ENCODE data around the gene GALR3. TPM values are rescaled to one million over a fixed set of nuclear protein-coding genes. Genes with fewer than 3 reads are reported as not detected.

The GALR3 gene
- total and polyA plus RNA-seq, 5 donors = not detected

DNA sequence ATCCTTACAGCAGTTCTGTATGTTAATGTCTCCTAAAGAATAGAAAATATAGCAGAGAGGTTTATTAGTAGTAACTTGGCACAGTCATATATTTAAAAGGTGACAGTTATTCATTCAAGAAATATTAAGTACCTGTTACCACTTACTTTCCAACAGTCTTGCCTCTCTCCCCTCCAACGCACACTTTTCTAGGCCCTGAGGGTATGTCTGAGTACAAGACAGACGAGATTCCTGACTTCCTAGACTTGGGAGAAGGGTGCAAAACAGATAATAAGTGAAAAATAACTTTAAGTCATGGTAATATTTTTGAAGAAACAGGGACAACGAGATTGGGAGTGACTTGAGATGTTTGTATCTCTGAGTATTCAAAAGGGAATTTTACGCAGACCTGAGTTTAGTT, 27.6 kb downstream of the GALR3 start:
- DNase-seq (no peak), ATAC-seq (no peak)
- intact Hi-C loops (cut with DNase I) = no loop called here
- no peaks in the 10 kb centered on the region for H3K9me3 ChIP-seq (ENCODE audit: control insufficient read depth, low read length)
- no peaks in the 10 kb centered on the region for H3K4me1 ChIP-seq (ENCODE audit: control insufficient read depth, insufficient read depth, low read length)
- H3K27ac ChIP-seq (ENCODE audit: low read length) = no peak overlapping the region
- no peaks in the 10 kb centered on the region for H3K27me3 ChIP-seq (ENCODE audit: control insufficient read depth, insufficient read depth)
- H3K4me3 ChIP-seq (ENCODE audit: low read length) = no peak overlapping the region
- WGBS = 89% methylated on average over 4 of the region's 4 CpGs

DNA sequence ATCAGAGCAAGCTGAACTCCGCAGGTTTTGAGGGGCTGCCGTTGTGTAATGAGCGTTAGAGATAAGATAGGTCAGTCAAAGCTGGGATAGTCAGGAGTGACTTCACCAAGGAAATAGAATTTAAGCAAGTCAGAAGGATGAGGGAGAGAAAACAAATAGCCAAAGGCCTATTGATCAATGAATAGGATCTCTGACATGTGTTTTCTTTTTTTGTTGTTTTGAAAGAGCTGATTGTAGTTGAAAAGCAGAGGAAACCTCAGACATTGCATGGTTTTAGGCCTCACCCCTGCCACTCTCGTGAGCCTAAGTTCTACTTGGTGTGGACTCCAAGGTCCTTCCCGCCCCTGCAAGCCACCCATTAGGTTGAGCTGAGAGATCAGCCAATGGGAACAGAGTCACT, 29.2 kb downstream of the GALR3 start:
- no peak for DNase-seq
- Histone ChIP-seq H3K4me3 (ENCODE audit: low read length) (no peak overlapping the region), H3K4me1 (ENCODE audit: control insufficient read depth, insufficient read depth, low read length) (no peaks in the 10 kb centered on the region), H3K27me3 (ENCODE audit: control insufficient read depth, insufficient read depth) (no peaks in the 10 kb centered on the region), H3K9me3 (ENCODE audit: control insufficient read depth, low read length) (no peaks in the 10 kb centered on the region), H3K27ac (ENCODE audit: low read length) (no peak overlapping the region)
- intact Hi-C loops (cut with DNase I) = no loop called here
- WGBS = 53% methylated on average over 5 of the region's 5 CpGs
- ATAC-seq = no peak

DNA sequence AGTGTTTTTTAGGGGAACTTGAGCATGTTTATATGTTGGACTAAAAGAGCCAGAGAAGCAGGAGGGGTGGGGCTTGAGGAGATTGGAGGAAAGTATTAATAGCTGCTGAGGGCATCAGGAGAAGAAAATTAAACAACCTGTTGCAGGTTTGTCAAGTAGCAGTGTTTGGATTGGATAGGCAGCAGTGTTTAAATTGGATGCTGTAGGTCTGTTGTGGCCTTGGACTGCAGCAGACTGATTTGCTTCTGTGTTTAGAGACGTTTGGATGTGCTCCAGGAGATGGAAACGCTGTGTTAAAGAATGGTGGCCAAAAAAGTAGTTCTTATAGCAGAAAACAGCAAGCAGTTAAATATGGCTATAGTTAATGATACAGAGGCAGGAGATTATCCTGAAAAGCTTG, 31.8 kb downstream of the GALR3 start:
- no peaks in the 10 kb centered on the region for H3K27me3 ChIP-seq (ENCODE audit: control insufficient read depth, insufficient read depth)
- ATAC-seq = no peak
- no peak for DNase-seq
- no peaks in the 10 kb centered on the region for H3K9me3 ChIP-seq (ENCODE audit: control insufficient read depth, low read length)
- 29% methylated on average over 2 of the region's 2 CpGs for WGBS
- no peaks in the 10 kb centered on the region for H3K4me1 ChIP-seq (ENCODE audit: control insufficient read depth, insufficient read depth, low read length)
- intact Hi-C loops (cut with DNase I) = no loop called here
- no peak overlapping the region for H3K4me3 ChIP-seq (ENCODE audit: low read length)
- no peak overlapping the region for H3K27ac ChIP-seq (ENCODE audit: low read length)

DNA sequence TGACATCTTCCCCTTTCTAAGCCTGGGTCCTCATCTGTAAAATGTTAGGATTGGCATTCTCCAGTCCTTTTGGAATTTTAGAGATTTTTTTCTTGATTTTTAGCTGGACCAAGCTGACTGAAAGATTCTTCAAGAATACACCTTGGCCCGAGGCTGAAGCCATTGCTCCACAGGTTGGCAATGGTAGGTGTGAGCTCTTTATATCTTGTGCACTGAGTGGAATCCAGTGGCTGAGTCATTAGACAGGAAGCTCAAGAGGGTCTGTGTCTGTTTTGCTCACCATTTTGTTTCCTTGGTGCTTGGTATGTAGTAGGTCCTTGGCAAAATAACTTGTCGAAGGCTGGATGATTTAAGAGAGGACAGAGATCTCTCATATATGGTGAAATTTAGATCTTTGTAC, 32.3 kb downstream of the GALR3 start:
- Histone ChIP-seq H3K27me3 (ENCODE audit: control insufficient read depth, insufficient read depth) (no peaks in the 10 kb centered on the region), H3K27ac (ENCODE audit: low read length) (no peak overlapping the region), H3K9me3 (ENCODE audit: control insufficient read depth, low read length) (no peaks in the 10 kb centered on the region), H3K4me1 (ENCODE audit: control insufficient read depth, insufficient read depth, low read length) (no peaks in the 10 kb centered on the region), H3K4me3 (ENCODE audit: low read length) (no peak overlapping the region)
- 91% methylated on average over 2 of the region's 2 CpGs for WGBS
- intact Hi-C loops (cut with DNase I) = no loop called here
- DNase-seq (no peak), ATAC-seq (no peak)

DNA sequence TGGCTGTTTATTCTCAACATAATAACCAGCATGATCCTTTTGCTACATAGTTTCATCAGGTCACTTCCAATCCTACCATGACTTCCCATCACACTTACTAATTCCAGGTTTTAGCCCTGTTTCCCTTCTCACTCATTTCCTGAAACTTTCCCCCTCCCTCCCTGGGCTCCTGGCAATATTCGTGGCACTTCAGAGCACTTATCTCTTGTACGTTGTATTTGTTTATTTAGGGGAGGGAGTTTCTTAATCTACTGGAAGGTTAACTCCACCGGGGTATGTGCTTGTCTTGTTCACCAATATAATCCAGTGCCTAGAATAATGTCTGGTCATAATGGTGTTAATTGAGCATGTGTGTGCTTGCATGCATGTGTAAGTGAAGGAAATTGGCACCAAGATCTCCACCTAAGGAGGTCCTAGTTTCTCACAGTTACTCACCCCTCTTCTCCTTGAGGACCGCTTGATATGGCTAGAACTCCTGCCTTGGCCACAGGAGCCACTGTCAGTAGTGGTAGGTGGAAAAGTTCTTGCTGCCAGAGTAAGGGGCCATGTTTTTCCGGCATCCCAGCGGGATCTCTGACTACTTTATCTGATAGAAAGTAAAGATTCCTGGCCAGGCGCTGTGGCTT, 37.7 kb downstream of the GALR3 start:
- WGBS = 57% methylated on average over 7 of the region's 7 CpGs
- ATAC-seq (no peak), DNase-seq (no peak)
- Histone ChIP-seq H3K9me3 (ENCODE audit: control insufficient read depth, low read length) (no peaks in the 10 kb centered on the region), H3K27me3 (ENCODE audit: control insufficient read depth, insufficient read depth) (no peaks in the 10 kb centered on the region), H3K4me3 (ENCODE audit: low read length) (no peak overlapping the region), H3K4me1 (ENCODE audit: control insufficient read depth, insufficient read depth, low read length) (no peaks in the 10 kb centered on the region), H3K27ac (ENCODE audit: low read length) (no peak overlapping the region)
- intact Hi-C loops (cut with DNase I) = loop anchor here in 2 of 4 donors (5.0 kb wide), 1 partner anchor 44 kb away; no protein-coding TSS in a partner anchor

DNA sequence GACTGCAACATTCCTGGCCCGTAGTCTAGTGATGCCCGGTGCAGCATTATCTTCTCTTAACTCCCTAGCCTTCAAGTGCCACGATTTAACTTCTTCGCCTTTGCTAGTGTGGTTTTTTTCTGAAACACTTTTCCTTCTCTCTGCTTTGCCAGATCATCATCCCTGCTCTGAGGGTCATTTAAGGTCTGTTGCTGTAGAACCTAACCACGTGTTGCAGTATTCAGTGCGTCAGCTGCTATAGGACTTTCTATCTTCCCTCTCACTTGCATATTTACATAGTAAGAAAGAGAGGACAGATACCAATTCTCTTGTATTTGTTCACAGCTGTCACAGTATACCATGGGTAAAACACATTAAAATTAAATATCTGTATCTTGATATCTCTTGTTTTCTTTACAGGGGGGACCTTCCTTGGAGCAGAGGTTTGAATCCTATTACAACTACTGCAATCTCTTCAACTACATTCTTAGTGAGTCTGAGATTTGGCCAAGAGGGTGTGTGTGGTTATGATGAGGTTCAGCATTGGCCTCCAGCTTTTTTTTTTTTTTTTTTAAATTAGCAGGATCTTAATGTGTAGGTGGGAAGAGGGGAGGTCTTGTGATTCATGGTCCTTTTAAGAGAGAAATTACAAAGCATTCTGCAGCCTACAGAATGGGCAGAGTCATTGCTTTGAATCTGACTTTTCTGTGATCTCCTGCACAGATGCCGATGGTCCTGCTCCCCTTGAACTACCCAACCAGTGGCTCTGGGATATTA, 39.6 kb downstream of the GALR3 start:
- no peaks in the 10 kb centered on the region for H3K9me3 ChIP-seq (ENCODE audit: control insufficient read depth, low read length)
- 64% methylated on average over 7 of the region's 7 CpGs for WGBS
- DNase-seq (no peak), ATAC-seq (no peak)
- intact Hi-C loops (cut with DNase I) = loop anchor here (2.0 to 5.0 kb wide), 2 partner anchors 45 to 46 kb away; no protein-coding TSS in a partner anchor
- H3K27ac ChIP-seq (ENCODE audit: low read length) = no peak overlapping the region
- no peaks in the 10 kb centered on the region for H3K27me3 ChIP-seq (ENCODE audit: control insufficient read depth, insufficient read depth)
- no peaks in the 10 kb centered on the region for H3K4me1 ChIP-seq (ENCODE audit: control insufficient read depth, insufficient read depth, low read length)
- no peak overlapping the region for H3K4me3 ChIP-seq (ENCODE audit: low read length)

DNA sequence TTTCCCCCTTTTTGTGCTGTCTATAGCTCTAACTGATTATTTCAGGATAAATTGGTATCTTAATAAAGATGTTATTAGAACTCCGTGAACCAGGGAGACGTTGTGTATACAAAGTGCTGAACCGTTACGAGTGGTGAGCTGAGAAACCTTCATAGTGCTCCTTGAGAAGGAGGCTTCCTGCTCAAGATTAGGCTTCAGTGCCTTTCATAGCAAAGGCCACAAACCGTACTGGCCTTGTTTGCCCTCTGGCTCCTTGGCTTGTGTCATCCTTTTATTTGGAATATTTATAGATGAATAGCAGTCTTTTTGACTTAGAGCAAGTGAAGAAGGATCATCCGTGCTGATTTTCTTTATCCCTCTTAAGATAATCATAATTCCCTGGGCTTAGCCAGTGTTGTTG, 42.3 kb downstream of the GALR3 start:
- no peak overlapping the region for H3K27ac ChIP-seq (ENCODE audit: low read length)
- no peak overlapping the region for H3K4me3 ChIP-seq (ENCODE audit: low read length)
- no peaks in the 10 kb centered on the region for H3K27me3 ChIP-seq (ENCODE audit: control insufficient read depth, insufficient read depth)
- ATAC-seq = no peak
- WGBS = 84% methylated on average over 6 of the region's 6 CpGs
- H3K9me3 ChIP-seq (ENCODE audit: control insufficient read depth, low read length) = no peaks in the 10 kb centered on the region
- no peaks in the 10 kb centered on the region for H3K4me1 ChIP-seq (ENCODE audit: control insufficient read depth, insufficient read depth, low read length)
- no peak for DNase-seq
- intact Hi-C loops (cut with DNase I) = no loop called here

DNA sequence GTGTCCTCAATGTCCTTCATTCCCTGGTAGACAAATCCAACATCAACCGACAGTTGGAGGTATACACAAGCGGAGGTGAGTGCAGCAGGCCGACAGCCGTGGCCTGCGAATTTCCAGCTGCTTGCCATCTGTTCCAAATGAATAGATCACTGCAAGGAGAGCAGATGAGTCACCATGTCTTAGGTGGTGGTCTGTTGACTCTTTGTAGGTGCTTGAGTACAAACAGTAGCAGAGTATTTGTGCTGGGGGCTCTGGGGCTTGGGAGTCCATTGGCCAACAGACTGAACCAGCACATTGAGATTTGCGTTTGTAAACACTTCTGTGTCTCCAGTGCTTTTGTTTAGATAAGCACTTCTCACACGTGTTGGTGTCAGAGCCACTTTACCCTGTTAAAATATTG, 47.1 kb downstream of the GALR3 start:
- 82% methylated on average over 7 of the region's 7 CpGs for WGBS
- DNase-seq (no peak), ATAC-seq (no peak)
- no peak overlapping the region for H3K27ac ChIP-seq (ENCODE audit: low read length)
- intact Hi-C loops (cut with DNase I) = no loop called here
- no peaks in the 10 kb centered on the region for H3K27me3 ChIP-seq (ENCODE audit: control insufficient read depth, insufficient read depth)
- H3K4me1 ChIP-seq (ENCODE audit: control insufficient read depth, insufficient read depth, low read length) = no peaks in the 10 kb centered on the region
- no peak overlapping the region for H3K4me3 ChIP-seq (ENCODE audit: low read length)
- H3K9me3 ChIP-seq (ENCODE audit: control insufficient read depth, low read length) = no peaks in the 10 kb centered on the region

Small RNA genes lying within 50 kb of the gene (microRNA-seq; reads per million reads assigned to microRNA genes)
- 0.42 to 0.54 reads per million in 2 donors for gene MIR659

Other genes starting within 250 kb of the GALR3 start
- under 1 TPM in 1 of 4 donors, not detected in 3; 0.44 TPM for gene LGALS2, start 243.3 kb upstream of the GALR3 start, total RNA-seq
- gene LGALS2, start 243.3 kb upstream of the GALR3 start, polyA plus RNA-seq = not detected
- 10 to 100 TPM; 23.3 to 29.0 (median 26.0) TPM for gene GGA1, start 214.5 kb upstream of the GALR3 start, total RNA-seq
- gene GGA1, start 214.5 kb upstream of the GALR3 start, polyA plus RNA-seq = 27.2 TPM
- gene SH3BP1, start 183.7 kb upstream of the GALR3 start, total RNA-seq = 1 to 10 TPM; 1.9 to 4.8 (median 3.1) TPM
- 1.4 TPM for gene SH3BP1, start 183.7 kb upstream of the GALR3 start, polyA plus RNA-seq
- 10 to 100 TPM; 18.6 to 21.7 (median 20.4) TPM for gene PDXP, start 164.7 kb upstream of the GALR3 start, total RNA-seq
- 21.0 TPM for gene PDXP, start 164.7 kb upstream of the GALR3 start, polyA plus RNA-seq
- gene LGALS1, start 147.7 kb upstream of the GALR3 start, total RNA-seq = 100 to 1,000 TPM; 438 to 693 (median 551) TPM
- 1,338 TPM for gene LGALS1, start 147.7 kb upstream of the GALR3 start, polyA plus RNA-seq
- gene NOL12, start 137.0 kb upstream of the GALR3 start, total RNA-seq = 10 to 100 TPM; 13.5 to 16.4 (median 14.4) TPM
- 16.3 TPM for gene NOL12, start 137.0 kb upstream of the GALR3 start, polyA plus RNA-seq
- 100 to 1,000 TPM in 1 of 4 donors, 10 to 100 TPM in 3; 84.8 to 105 (median 92.5) TPM for gene TRIOBP, start 126.3 kb upstream of the GALR3 start, total RNA-seq
- gene TRIOBP, start 126.3 kb upstream of the GALR3 start, polyA plus RNA-seq = 82.1 TPM
- gene GCAT, start 15.4 kb upstream of the GALR3 start, total RNA-seq = 10 to 100 TPM; 10.3 to 20.2 (median 15.3) TPM
- 19.5 TPM for gene GCAT, start 15.4 kb upstream of the GALR3 start, polyA plus RNA-seq
- gene ANKRD54, start 21.0 kb downstream of the GALR3 start, total RNA-seq = 10 to 100 TPM; 10.9 to 16.5 (median 14.5) TPM
- 12.1 TPM for gene ANKRD54, start 21.0 kb downstream of the GALR3 start, polyA plus RNA-seq
- gene EIF3L, start 26.0 kb downstream of the GALR3 start, total RNA-seq = 100 to 1,000 TPM; 291 to 354 (median 334) TPM
- 144 TPM for gene EIF3L, start 26.0 kb downstream of the GALR3 start, polyA plus RNA-seq
- gene MICALL1, start 82.9 kb downstream of the GALR3 start, total RNA-seq = 10 to 100 TPM; 11.5 to 17.0 (median 14.2) TPM
- 9.8 TPM for gene MICALL1, start 82.9 kb downstream of the GALR3 start, polyA plus RNA-seq
- under 1 TPM; 0.19 to 0.46 (median 0.27) TPM for gene C22orf23, start 130.2 kb downstream of the GALR3 start, total RNA-seq
- gene C22orf23, start 130.2 kb downstream of the GALR3 start, polyA plus RNA-seq = 0.54 TPM
- 10 to 100 TPM; 62.1 to 85.5 (median 76.9) TPM for gene POLR2F, start 130.3 kb downstream of the GALR3 start, total RNA-seq
- gene POLR2F, start 130.3 kb downstream of the GALR3 start, polyA plus RNA-seq = 159 TPM
- 1 to 10 TPM; 3.5 to 5.9 (median 4.6) TPM for gene SOX10, start 161.2 kb downstream of the GALR3 start, total RNA-seq
- gene SOX10, start 161.2 kb downstream of the GALR3 start, polyA plus RNA-seq = 5.8 TPM
- gene PICK1, start 234.0 kb downstream of the GALR3 start, total RNA-seq = 10 to 100 TPM; 23.8 to 26.5 (median 25.0) TPM
- gene PICK1, start 234.0 kb downstream of the GALR3 start, polyA plus RNA-seq = 31.3 TPM